ENCODE results near the gene BAMBI. TPM values are rescaled to one million over a fixed set of nuclear protein-coding genes. Genes with fewer than 3 reads are reported as not detected.

The BAMBI gene
- polyA plus RNA-seq, 1 donor from 2014 or later, result 0.54 TPM

GRCh38 chr10:28681928-28682750 lies 4.8 kb downstream of the BAMBI start:
- Histone ChIP-seq H3K9ac (ENCODE audit: low read length) (no peak overlapping the region), H3K9me2 (ENCODE audit: insufficient read depth, low read length) (no peaks in the 10 kb centered on the region), H3F3A (ENCODE audit: insufficient read depth, low read length, poor library complexity, severe bottlenecking) (no peaks in the 10 kb centered on the region), H3K9me3 (ENCODE audit: low read length) (no peaks in the 10 kb centered on the region), H3K27ac (ENCODE audit: low read length) (no peak overlapping the region), H3K36me3 (ENCODE audit: insufficient read depth, low read length) (no peaks in the 10 kb centered on the region), H2AFZ (ENCODE audit: low read depth, low read length) (no peak overlapping the region), H3K27me3 (ENCODE audit: insufficient read depth, low read depth, low read length) (peaks cover 58% of the 10 kb centered on the region), H3K4me3 (ENCODE audit: low read length) (no peak overlapping the region), H3K79me2 (replicated peaks; ENCODE audit: insufficient read depth, low read length) (no peaks in the 10 kb centered on the region), H4K20me1 (ENCODE audit: insufficient read depth) (no peaks in the 10 kb centered on the region), H3K4me2 (ENCODE audit: low read length) (no peak overlapping the region)
- TF ChIP-seq CTCF (IDR thresholded peaks at IDR 0.05; ENCODE audit: poor library complexity, severe bottlenecking) (no peak), MXI1 (conservative IDR thresholded peaks at IDR 0.05; ENCODE audit: poor library complexity, severe bottlenecking) (no peak)

- Histone ChIP-seq H3K79me2 (replicated peaks; ENCODE audit: insufficient read depth, low read length) (no peaks in the 10 kb centered on the region), H4K20me1 (ENCODE audit: insufficient read depth) (no peaks in the 10 kb centered on the region), H3K9me2 (ENCODE audit: insufficient read depth, low read length) (no peaks in the 10 kb centered on the region), H3K27me3 (ENCODE audit: insufficient read depth, low read depth, low read length) (peaks cover 38% of the 10 kb centered on the region), H3F3A (ENCODE audit: insufficient read depth, low read length, poor library complexity, severe bottlenecking) (no peaks in the 10 kb centered on the region), H3K36me3 (ENCODE audit: insufficient read depth, low read length) (no peaks in the 10 kb centered on the region), H3K4me2 (ENCODE audit: low read length) (no peak overlapping the region), H3K9ac (ENCODE audit: low read length) (no peak overlapping the region), H3K27ac (ENCODE audit: low read length) (no peak overlapping the region), H3K4me3 (ENCODE audit: low read length) (no peak overlapping the region), H2AFZ (ENCODE audit: low read depth, low read length) (no peak overlapping the region), H3K9me3 (ENCODE audit: low read length) (no peaks in the 10 kb centered on the region)
- TF ChIP-seq REST (IDR thresholded peaks at IDR 0.05; ENCODE audit: borderline replicate concordance), result no peak
- TF ChIP-seq SMC3 (conservative IDR thresholded peaks at IDR 0.05; ENCODE audit: poor library complexity), result no peak
- TF ChIP-seq EP300 (conservative IDR thresholded peaks at IDR 0.05; ENCODE audit: poor library complexity, severe bottlenecking), result no peak
- no peak for TF ChIP-seq CTCF (IDR thresholded peaks at IDR 0.05; ENCODE audit: poor library complexity, severe bottlenecking)
- no peak for TF ChIP-seq RAD21 (conservative IDR thresholded peaks at IDR 0.05)
- TF ChIP-seq EZH2 (IDR thresholded peaks at IDR 0.05; ENCODE audit: borderline replicate concordance, insufficient read depth, low read length, poor library complexity, severe bottlenecking), result no peak
- TF ChIP-seq POLR2AphosphoS5 (IDR thresholded peaks at IDR 0.05), result no peak
- TF ChIP-seq MXI1 (conservative IDR thresholded peaks at IDR 0.05; ENCODE audit: poor library complexity, severe bottlenecking), result no peak
- no peak for TF ChIP-seq TAF1 (IDR thresholded peaks at IDR 0.05; ENCODE audit: low read depth)
Measured at GRCh38 chr10:28684157-28684985, 7.0 kb downstream of the BAMBI start.
